ENCODE data around the gene ACTL7A.

GRCh38 chr9:108815156-108815555 lies 46.9 kb upstream of the ACTL7A start:
- TF ChIP-seq CTCF (IDR thresholded peaks at IDR 0.05) = no peak
- no peak for TF ChIP-seq EZH2 (IDR thresholded peaks at IDR 0.05; ENCODE audit: borderline replicate concordance, insufficient read depth, low read depth, low read length, poor library complexity, severe bottlenecking)

Measured in B cell (primary cell).